ENCODE results near the gene HECTD4.

Gene HECTD4

DNA sequence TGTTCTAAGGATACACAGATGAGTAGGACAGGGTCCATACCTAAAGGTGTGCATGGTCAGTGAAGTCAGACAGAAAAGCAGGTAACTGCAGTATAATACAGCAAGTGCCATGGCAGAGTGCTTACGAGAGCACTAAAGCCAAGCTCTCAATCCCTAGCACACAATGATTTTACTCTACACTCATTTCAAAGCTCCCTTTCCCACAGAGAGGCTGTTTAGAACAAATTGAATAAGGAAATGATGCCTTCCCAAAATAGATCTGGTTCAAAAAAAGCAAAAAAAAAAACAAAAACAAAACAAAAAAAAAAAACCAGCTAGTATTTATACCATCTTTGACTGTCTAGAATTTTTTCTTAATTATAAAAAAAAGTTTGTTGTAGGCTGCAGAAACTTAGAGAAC, 74.1 kb downstream of the HECTD4 start:
- Histone ChIP-seq H3K79me1 (ENCODE audit: low read depth, low read length) (no peaks in the 10 kb centered on the region), H3K4me1 (ENCODE audit: control insufficient read depth in 2 of 2, insufficient read depth in 1 of 2, low read depth in 1 of 2, low read length in 2 of 2) (no peaks in the 10 kb centered on the region), H3K23ac (ENCODE audit: low read depth, low read length, poor library complexity) (no peak overlapping the region), H3K18ac (ENCODE audit: low read length) (no peak overlapping the region), H2BK5ac (ENCODE audit: low read length) (no peak overlapping the region), H3K4me2 (ENCODE audit: insufficient read depth, low read length, poor library complexity, severe bottlenecking) (no peak overlapping the region), H2AFZ (ENCODE audit: low read length) (no peak overlapping the region), H4K91ac (ENCODE audit: low read depth, low read length, poor library complexity) (no peak overlapping the region), H3K4ac (ENCODE audit: low read length) (no peak overlapping the region), H2AK5ac (ENCODE audit: low read depth, low read length) (no peak overlapping the region), H3K14ac (ENCODE audit: low read length) (no peak overlapping the region), H3K36me3 (replicated peaks in 1 of 2; ENCODE audit: control insufficient read depth in 2 of 2, insufficient read depth in 2 of 2, low read length in 2 of 2) (peaks cover 6 to 80% of the 10 kb centered on the region in 2 donors), H2BK120ac (ENCODE audit: low read depth, low read length) (no peak overlapping the region), H2BK12ac (ENCODE audit: low read length) (no peak overlapping the region), H3K4me3 (ENCODE audit: low read length in 2 of 2) (no peak overlapping the region), H4K8ac (ENCODE audit: low read depth, low read length) (no peak overlapping the region), H3K9ac (ENCODE audit: low read depth, low read length, poor library complexity) (no peak overlapping the region), H3K27me3 (ENCODE audit: control insufficient read depth in 3 of 3, insufficient read depth in 3 of 3, low read depth in 1 of 3, low read length in 3 of 3) (no peaks in the 10 kb centered on the region), H3K27ac (replicated peaks; ENCODE audit: low read length) (no peak overlapping the region), H2BK15ac (ENCODE audit: low read length) (no peak overlapping the region), H3K9me3 (replicated peaks in 1 of 2; ENCODE audit: control insufficient read depth in 2 of 2, insufficient read depth in 1 of 2, low read depth in 1 of 2, low read length in 2 of 2) (no peaks in the 10 kb centered on the region)
- no CpG with 5 or more reads among the region's 1 CpG for WGBS, 2 donors (ENCODE audit: extremely low coverage in 2 of 2, insufficient read length in 2 of 2, insufficient replicate concordance in 1 of 2)
- no peak for DNase-seq (ENCODE audit: low spot score)

GRCh38 chr12:112307317-112308011, 74.8 kb downstream of the HECTD4 start:
- Histone ChIP-seq H3K4ac (ENCODE audit: low read length) (no peak overlapping the region), H3K14ac (ENCODE audit: low read length) (no peak overlapping the region), H3K9me3 (replicated peaks in 1 of 2; ENCODE audit: control insufficient read depth in 2 of 2, insufficient read depth in 1 of 2, low read depth in 1 of 2, low read length in 2 of 2) (no peaks in the 10 kb centered on the region), H4K91ac (ENCODE audit: low read depth, low read length, poor library complexity) (no peak overlapping the region), H3K4me1 (ENCODE audit: control insufficient read depth in 2 of 2, insufficient read depth in 1 of 2, low read depth in 1 of 2, low read length in 2 of 2) (no peaks in the 10 kb centered on the region), H4K8ac (ENCODE audit: low read depth, low read length) (no peak overlapping the region), H3K79me1 (ENCODE audit: low read depth, low read length) (no peaks in the 10 kb centered on the region), H3K4me3 (ENCODE audit: low read length in 2 of 2) (no peak overlapping the region), H3K4me2 (ENCODE audit: insufficient read depth, low read length, poor library complexity, severe bottlenecking) (no peak overlapping the region), H3K27ac (replicated peaks; ENCODE audit: low read length) (no peak overlapping the region), H2BK12ac (ENCODE audit: low read length) (no peak overlapping the region), H3K27me3 (ENCODE audit: control insufficient read depth in 3 of 3, insufficient read depth in 3 of 3, low read depth in 1 of 3, low read length in 3 of 3) (no peaks in the 10 kb centered on the region), H2AFZ (ENCODE audit: low read length) (no peak overlapping the region), H2BK5ac (ENCODE audit: low read length) (no peak overlapping the region), H3K9ac (ENCODE audit: low read depth, low read length, poor library complexity) (no peak overlapping the region), H2AK5ac (ENCODE audit: low read depth, low read length) (no peak overlapping the region), H2BK120ac (ENCODE audit: low read depth, low read length) (no peak overlapping the region), H3K18ac (ENCODE audit: low read length) (no peak overlapping the region), H3K23ac (ENCODE audit: low read depth, low read length, poor library complexity) (no peak overlapping the region), H3K36me3 (replicated peaks in 1 of 2; ENCODE audit: control insufficient read depth in 2 of 2, insufficient read depth in 2 of 2, low read length in 2 of 2) (peaks cover 6 to 79% of the 10 kb centered on the region in 2 donors), H2BK15ac (ENCODE audit: low read length) (no peak overlapping the region)
- WGBS, 2 donors (ENCODE audit: extremely low coverage in 2 of 2, insufficient read length in 2 of 2, insufficient replicate concordance in 1 of 2) = no CpG with 5 or more reads among the region's 2 CpGs
- no peak for DNase-seq (ENCODE audit: low spot score)

GRCh38 chr12:112305951-112306350, 76.3 kb downstream of the HECTD4 start:
- Histone ChIP-seq H2AK5ac (ENCODE audit: low read depth, low read length) (no peak overlapping the region), H2BK5ac (ENCODE audit: low read length) (no peak overlapping the region), H2BK15ac (ENCODE audit: low read length) (no peak overlapping the region), H2AFZ (ENCODE audit: low read length) (no peak overlapping the region), H3K4ac (ENCODE audit: low read length) (no peak overlapping the region), H3K4me1 (ENCODE audit: control insufficient read depth in 2 of 2, insufficient read depth in 1 of 2, low read depth in 1 of 2, low read length in 2 of 2) (peaks cover 0 to 1% of the 10 kb centered on the region in 2 donors), H3K4me3 (ENCODE audit: low read length in 2 of 2) (no peak overlapping the region), H4K91ac (ENCODE audit: low read depth, low read length, poor library complexity) (no peak overlapping the region), H3K79me1 (ENCODE audit: low read depth, low read length) (no peaks in the 10 kb centered on the region), H4K8ac (ENCODE audit: low read depth, low read length) (no peak overlapping the region), H3K9ac (ENCODE audit: low read depth, low read length, poor library complexity) (no peak overlapping the region), H3K27ac (replicated peaks; ENCODE audit: low read length) (no peak overlapping the region), H3K9me3 (replicated peaks in 1 of 2; ENCODE audit: control insufficient read depth in 2 of 2, insufficient read depth in 1 of 2, low read depth in 1 of 2, low read length in 2 of 2) (no peaks in the 10 kb centered on the region), H3K14ac (ENCODE audit: low read length) (no peak overlapping the region), H3K4me2 (ENCODE audit: insufficient read depth, low read length, poor library complexity, severe bottlenecking) (no peak overlapping the region), H2BK12ac (ENCODE audit: low read length) (no peak overlapping the region), H3K36me3 (replicated peaks in 1 of 2; ENCODE audit: control insufficient read depth in 2 of 2, insufficient read depth in 2 of 2, low read length in 2 of 2) (peaks cover 9 to 78% of the 10 kb centered on the region in 2 donors), H3K18ac (ENCODE audit: low read length) (no peak overlapping the region), H2BK120ac (ENCODE audit: low read depth, low read length) (no peak overlapping the region), H3K27me3 (ENCODE audit: control insufficient read depth in 3 of 3, insufficient read depth in 3 of 3, low read depth in 1 of 3, low read length in 3 of 3) (no peaks in the 10 kb centered on the region), H3K23ac (ENCODE audit: low read depth, low read length, poor library complexity) (no peak overlapping the region)
- WGBS, 2 donors (ENCODE audit: extremely low coverage in 2 of 2, insufficient read length in 2 of 2, insufficient replicate concordance in 1 of 2) = no CpG with 5 or more reads among the region's 3 CpGs
- DNase-seq (ENCODE audit: low spot score) = no peak

GRCh38 chr12:112304436-112304835, 77.8 kb downstream of the HECTD4 start:
- Histone ChIP-seq H3K4me2 (ENCODE audit: insufficient read depth, low read length, poor library complexity, severe bottlenecking) (no peak overlapping the region), H3K23ac (ENCODE audit: low read depth, low read length, poor library complexity) (no peak overlapping the region), H3K4me1 (ENCODE audit: control insufficient read depth in 2 of 2, insufficient read depth in 1 of 2, low read depth in 1 of 2, low read length in 2 of 2) (peaks cover 0 to 1% of the 10 kb centered on the region in 2 donors), H2BK5ac (ENCODE audit: low read length) (no peak overlapping the region), H2AFZ (ENCODE audit: low read length) (no peak overlapping the region), H3K27ac (replicated peaks; ENCODE audit: low read length) (no peak overlapping the region), H3K79me1 (ENCODE audit: low read depth, low read length) (no peaks in the 10 kb centered on the region), H3K4ac (ENCODE audit: low read length) (no peak overlapping the region), H2AK5ac (ENCODE audit: low read depth, low read length) (no peak overlapping the region), H4K8ac (ENCODE audit: low read depth, low read length) (no peak overlapping the region), H3K14ac (ENCODE audit: low read length) (no peak overlapping the region), H2BK120ac (ENCODE audit: low read depth, low read length) (no peak overlapping the region), H3K9me3 (replicated peaks in 1 of 2; ENCODE audit: control insufficient read depth in 2 of 2, insufficient read depth in 1 of 2, low read depth in 1 of 2, low read length in 2 of 2) (no peaks in the 10 kb centered on the region), H3K18ac (ENCODE audit: low read length) (no peak overlapping the region), H3K36me3 (replicated peaks in 1 of 2; ENCODE audit: control insufficient read depth in 2 of 2, insufficient read depth in 2 of 2, low read length in 2 of 2) (peaks cover 9 to 68% of the 10 kb centered on the region in 2 donors), H4K91ac (ENCODE audit: low read depth, low read length, poor library complexity) (no peak overlapping the region), H2BK15ac (ENCODE audit: low read length) (no peak overlapping the region), H3K4me3 (ENCODE audit: low read length in 2 of 2) (no peak overlapping the region), H3K27me3 (ENCODE audit: control insufficient read depth in 3 of 3, insufficient read depth in 3 of 3, low read depth in 1 of 3, low read length in 3 of 3) (no peaks in the 10 kb centered on the region), H2BK12ac (ENCODE audit: low read length) (no peak overlapping the region), H3K9ac (ENCODE audit: low read depth, low read length, poor library complexity) (no peak overlapping the region)
- DNase-seq (ENCODE audit: low spot score) = no peak
- WGBS, 2 donors (ENCODE audit: extremely low coverage in 2 of 2, insufficient read length in 2 of 2, insufficient replicate concordance in 1 of 2) = no CpG with 5 or more reads among the region's 4 CpGs

All from neuronal stem cell (in vitro differentiated cells).